Stimulated activated CD8-positive, alpha-beta memory T cell treated with anti-CD3 and anti-CD28 coated beads, Interleukin-15, amount 100 ng/mL, for 1 hour (primary cell): ENCODE data around the gene LTBP1.
"Not testable (repeated sequence)": the region's sequence is repeated elsewhere in the genome, so short reads cannot be mapped to it uniquely, and the experiment has no call there.

ENCODE experiments used
- DNase-seq: peaks from one replicate; pipeline ENCODE4 v3.0.0-alpha.2; 2020; ENCODE audit warnings: low read depth

The LTBP1 gene

GRCh38 chr2:32963941-32964340 lies 17.2 kb downstream of the LTBP1 start:
- DNase-seq, result no peak

- DNase-seq, result no peak
Observed at GRCh38 chr2:32965523-32966171, 18.9 kb downstream of the LTBP1 start.

GRCh38 chr2:32969444-32970162 lies 22.9 kb downstream of the LTBP1 start:
- DNase-seq, result no peak

GRCh38 chr2:32973772-32974171 lies 27.0 kb downstream of the LTBP1 start:
- DNase-seq, result not testable (repeated sequence)

GRCh38 chr2:32976409-32977063 lies 29.8 kb downstream of the LTBP1 start:
- no peak for DNase-seq

GRCh38 chr2:32977228-32977758 lies 30.5 kb downstream of the LTBP1 start:
- DNase-seq, result no peak

- DNase-seq, result no peak
Observed at GRCh38 chr2:32981612-32982011, 34.9 kb downstream of the LTBP1 start.

GRCh38 chr2:32983193-32983924 lies 36.6 kb downstream of the LTBP1 start:
- not testable (repeated sequence) for DNase-seq

- DNase-seq, result no peak
Observed at GRCh38 chr2:32986480-32986879, 39.7 kb downstream of the LTBP1 start.

GRCh38 chr2:32988525-32988924 lies 41.8 kb downstream of the LTBP1 start:
- DNase-seq, result no peak

GRCh38 chr2:32990556-32990955 lies 43.8 kb downstream of the LTBP1 start:
- no peak for DNase-seq

GRCh38 chr2:32991091-32991845 lies 44.5 kb downstream of the LTBP1 start:
- DNase-seq, result no peak

- no peak for DNase-seq
Observed at GRCh38 chr2:32993005-32993539, 46.3 kb downstream of the LTBP1 start.

GRCh38 chr2:32997705-32998104 lies 51.0 kb downstream of the LTBP1 start:
- DNase-seq, result no peak

- no peak for DNase-seq
Observed at GRCh38 chr2:33000986-33001385, 54.2 kb downstream of the LTBP1 start.

- no peak for DNase-seq
Observed at GRCh38 chr2:33001823-33002222, 55.1 kb downstream of the LTBP1 start.

GRCh38 chr2:33002863-33003262 lies 56.1 kb downstream of the LTBP1 start:
- no peak for DNase-seq

GRCh38 chr2:33005057-33005456 lies 58.3 kb downstream of the LTBP1 start:
- no peak for DNase-seq

- DNase-seq, result no peak
Observed at GRCh38 chr2:33008716-33009115, 62.0 kb downstream of the LTBP1 start.

- no peak for DNase-seq
Observed at GRCh38 chr2:33009249-33009648, 62.5 kb downstream of the LTBP1 start.

GRCh38 chr2:33011373-33011772 lies 64.6 kb downstream of the LTBP1 start:
- no peak for DNase-seq
